Neural cell (in vitro differentiated cells): Measurements from ENCODE around the gene SLC23A3. TPM values are rescaled to one million over a fixed set of nuclear protein-coding genes. Genes with fewer than 3 reads are reported as not detected.

ENCODE experiments used
- H2AFZ ChIP-seq: fragments of 200-600, 300-800 bp; sonication (generic), shearing (Covaris generic); 2 replicates; pipeline ENCODE4 v1.6.0; 2014; ENCODE audit warnings: low read depth, mild to moderate bottlenecking, antibody characterized with exemption, low read length, moderate library complexity
- H3F3A ChIP-seq: fragments of 200-600 bp; shearing (Covaris generic); 2 replicates; pipeline ENCODE4 v1.6.1; 2016; ENCODE audit warnings: mild to moderate bottlenecking, moderate library complexity, mixed read lengths, antibody characterized with exemption, low read length; ENCODE audit not compliant: insufficient read depth, poor library complexity, severe bottlenecking
- H3K27ac ChIP-seq: fragments of 200-600, 300-800 bp; sonication (generic), shearing (Covaris generic); 2 replicates; pipeline ENCODE4 v1.5.1; 2014; ENCODE audit warnings: mild to moderate bottlenecking, low read length, moderate library complexity
- H3K27me3 ChIP-seq: fragments of 300-800, 200-600 bp; sonication (generic), shearing (Covaris generic); 2 replicates; pipeline ENCODE4 v1.6.0; 2014; ENCODE audit warnings: mild to moderate bottlenecking, low read depth, low read length, moderate library complexity; ENCODE audit not compliant: insufficient read depth
- H3K36me3 ChIP-seq: fragments of 300-800, 200-600 bp; sonication (generic), shearing (Covaris generic); 2 replicates; pipeline ENCODE4 v1.5.1; 2014; ENCODE audit warnings: mild to moderate bottlenecking, antibody characterized with exemption, low read length, moderate library complexity; ENCODE audit not compliant: insufficient read depth
- H3K4me2 ChIP-seq: fragments of 300-800, 200-600 bp; sonication (generic), shearing (Covaris generic); 2 replicates; pipeline ENCODE4 v1.6.0; 2014; ENCODE audit warnings: mild to moderate bottlenecking, low read length
- H3K4me3 ChIP-seq: fragments of 300-800, 200-600 bp; sonication (generic), shearing (Covaris generic); 2 replicates; pipeline ENCODE4 v1.5.1; 2014; ENCODE audit warnings: mild to moderate bottlenecking, low read length, moderate library complexity
- H3K79me2 ChIP-seq: fragments of 200-600 bp; shearing (Covaris generic); replicated peaks from 2 replicates; pipeline ENCODE4 v1.6.0; 2014; ENCODE audit warnings: mild to moderate bottlenecking, low read length, moderate library complexity; ENCODE audit not compliant: insufficient read depth
- H3K9ac ChIP-seq: fragments of 300-800, 200-600 bp; sonication (generic), shearing (Covaris generic); 2 replicates; pipeline ENCODE4 v1.6.1; 2016; ENCODE audit warnings: mild to moderate bottlenecking, low read length, mixed read lengths
- H3K9me2 ChIP-seq: fragments of 200-600 bp; shearing (Covaris generic); 2 replicates; pipeline ENCODE4 v1.6.1; 2016; ENCODE audit warnings: mild to moderate bottlenecking, low read length, mixed read lengths; ENCODE audit not compliant: insufficient read depth
- H3K9me3 ChIP-seq: fragments of 200-600, 300-800 bp; sonication (generic), shearing (Covaris generic); 2 replicates; pipeline ENCODE4 v1.6.1; 2016; ENCODE audit warnings: mild to moderate bottlenecking, mixed run types, low read length, moderate library complexity, mixed read lengths
- H4K20me1 ChIP-seq: fragments of 200-600 bp; shearing (Covaris generic); 2 replicates; pipeline ENCODE4 v1.6.1; 2016; ENCODE audit warnings: mild to moderate bottlenecking, mixed run types; ENCODE audit not compliant: insufficient read depth
- EP300 ChIP-seq: fragments of 450-650 bp; conservative IDR thresholded peaks from 2 replicates; pipeline ENCODE4 v1.6.1; 2014; ENCODE audit warnings: antibody characterized with exemption, mild to moderate bottlenecking, moderate library complexity; ENCODE audit not compliant: poor library complexity, severe bottlenecking
- EZH2 ChIP-seq: fragments of 200-600, 300-800 bp; shearing (Covaris generic), sonication (generic); IDR thresholded peaks from 2 replicates; pipeline ENCODE4 v1.6.1; 2014; ENCODE audit warnings: antibody characterized with exemption, low read length, borderline replicate concordance, mild to moderate bottlenecking; ENCODE audit not compliant: insufficient read depth, poor library complexity, severe bottlenecking
- MXI1 ChIP-seq: fragments of 450-650 bp; conservative IDR thresholded peaks from 2 replicates; pipeline ENCODE4 v1.6.1; 2014; ENCODE audit warnings: antibody characterized with exemption, mild to moderate bottlenecking; ENCODE audit not compliant: poor library complexity, severe bottlenecking
- POLR2AphosphoS5 ChIP-seq: IDR thresholded peaks from 2 replicates; pipeline ENCODE4 v1.6.1; 2012
- RAD21 ChIP-seq: fragments of 450-650 bp; conservative IDR thresholded peaks from 2 replicates; pipeline ENCODE4 v1.6.1; 2014; ENCODE audit warnings: antibody characterized with exemption, mild to moderate bottlenecking, moderate library complexity
- SMC3 ChIP-seq: fragments of 450-650 bp; conservative IDR thresholded peaks from 2 replicates; pipeline ENCODE4 v1.6.1; 2014; ENCODE audit warnings: antibody characterized with exemption, mild to moderate bottlenecking, moderate library complexity; ENCODE audit not compliant: poor library complexity
- TAF1 ChIP-seq: IDR thresholded peaks from 2 replicates; pipeline ENCODE4 v1.6.1; 2012; ENCODE audit warnings: low read depth
- polyA plus RNA-seq: library from polyadenylated mRNA; depleted of rRNA; stranded (reverse); fragments of >200 nt; gene quantifications from 2 replicates; pipeline ENCODE4 v1.2.3, GENCODE V29; 2014
- TF ChIP-seq, protein P1 (sequence below): IDR thresholded peaks from 2 replicates; pipeline ENCODE4 v1.6.1; 2012; ENCODE audit warnings: borderline replicate concordance
- TF ChIP-seq, protein P2 (sequence below): fragments of 450-650 bp; IDR thresholded peaks from 2 replicates; pipeline ENCODE4 v1.5.1; 2014; ENCODE audit warnings: antibody characterized with exemption, mild to moderate bottlenecking, moderate library complexity; ENCODE audit not compliant: poor library complexity, severe bottlenecking

SLC23A3 gene
- polyA plus RNA-seq, 1 donor from 2014 or later, result 0.28 TPM

DNA sequence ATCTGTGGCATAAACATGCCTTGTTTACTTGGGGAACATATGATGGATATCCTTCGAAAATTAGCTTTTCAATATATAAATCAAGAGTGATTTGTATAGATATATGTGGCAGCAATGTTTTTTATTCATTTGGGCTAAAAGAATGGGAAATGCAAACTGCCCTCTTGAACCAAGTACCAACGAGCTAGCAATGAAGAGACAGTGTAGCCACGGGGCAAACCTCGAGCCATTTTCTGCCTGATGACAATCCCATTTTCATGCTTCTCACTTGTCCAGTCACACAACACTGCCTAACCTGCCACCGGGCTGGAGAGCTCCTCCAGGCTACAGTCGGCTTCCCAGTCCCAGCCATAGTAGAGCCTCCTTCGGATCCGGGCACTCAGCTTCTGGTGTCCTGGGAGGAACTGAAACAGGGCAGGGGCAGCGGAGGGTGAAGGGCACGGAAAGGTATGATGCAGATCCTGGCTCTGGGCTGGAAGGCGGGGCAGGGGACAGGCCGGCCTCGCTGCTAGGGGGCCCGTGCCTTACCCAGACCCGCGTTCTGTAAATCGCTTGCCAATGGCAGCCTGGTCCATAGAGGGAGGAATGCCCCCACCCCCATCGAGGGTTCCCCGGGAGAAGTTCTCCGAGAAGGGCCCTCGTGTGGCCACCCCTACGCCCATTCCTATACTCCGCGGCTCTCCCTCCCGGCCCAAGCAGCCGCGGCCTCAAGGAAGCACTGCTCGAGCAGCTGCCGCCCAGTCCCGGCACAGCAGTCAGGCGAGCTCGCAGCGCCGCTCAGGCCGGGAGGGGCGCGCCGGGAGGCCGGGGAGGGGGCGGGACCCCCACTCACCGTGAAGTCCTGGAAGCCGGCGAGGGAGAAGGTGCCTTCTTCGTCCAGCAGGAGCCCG lies 6.3 kb upstream of the SLC23A3 start:
- Histone ChIP-seq H3K27me3 (no peaks in the 10 kb centered on the region), H2AFZ (peak overlapping the region; percentile 69), H3K4me2 (peak overlapping the region; percentile 93), H3K9me3 (no peaks in the 10 kb centered on the region), H3K36me3 (peaks cover 6% of the 10 kb centered on the region), H3K27ac (peak overlapping the region; percentile 81), H3K9me2 (no peaks in the 10 kb centered on the region), H3K4me3 (peak overlapping the region; percentile 96), H3K9ac (peak overlapping the region; percentile 90), H4K20me1 (no peaks in the 10 kb centered on the region), H3K79me2 (peaks cover 18% of the 10 kb centered on the region), H3F3A (peaks cover 3% of the 10 kb centered on the region)
- TF ChIP-seq RAD21 (no peak), TAF1 (no peak), EP300 (no peak), SMC3 (no peak), EZH2 (no peak), MXI1 (no peak), POLR2AphosphoS5 (no peak)
- TF ChIP-seq, protein P1, sequence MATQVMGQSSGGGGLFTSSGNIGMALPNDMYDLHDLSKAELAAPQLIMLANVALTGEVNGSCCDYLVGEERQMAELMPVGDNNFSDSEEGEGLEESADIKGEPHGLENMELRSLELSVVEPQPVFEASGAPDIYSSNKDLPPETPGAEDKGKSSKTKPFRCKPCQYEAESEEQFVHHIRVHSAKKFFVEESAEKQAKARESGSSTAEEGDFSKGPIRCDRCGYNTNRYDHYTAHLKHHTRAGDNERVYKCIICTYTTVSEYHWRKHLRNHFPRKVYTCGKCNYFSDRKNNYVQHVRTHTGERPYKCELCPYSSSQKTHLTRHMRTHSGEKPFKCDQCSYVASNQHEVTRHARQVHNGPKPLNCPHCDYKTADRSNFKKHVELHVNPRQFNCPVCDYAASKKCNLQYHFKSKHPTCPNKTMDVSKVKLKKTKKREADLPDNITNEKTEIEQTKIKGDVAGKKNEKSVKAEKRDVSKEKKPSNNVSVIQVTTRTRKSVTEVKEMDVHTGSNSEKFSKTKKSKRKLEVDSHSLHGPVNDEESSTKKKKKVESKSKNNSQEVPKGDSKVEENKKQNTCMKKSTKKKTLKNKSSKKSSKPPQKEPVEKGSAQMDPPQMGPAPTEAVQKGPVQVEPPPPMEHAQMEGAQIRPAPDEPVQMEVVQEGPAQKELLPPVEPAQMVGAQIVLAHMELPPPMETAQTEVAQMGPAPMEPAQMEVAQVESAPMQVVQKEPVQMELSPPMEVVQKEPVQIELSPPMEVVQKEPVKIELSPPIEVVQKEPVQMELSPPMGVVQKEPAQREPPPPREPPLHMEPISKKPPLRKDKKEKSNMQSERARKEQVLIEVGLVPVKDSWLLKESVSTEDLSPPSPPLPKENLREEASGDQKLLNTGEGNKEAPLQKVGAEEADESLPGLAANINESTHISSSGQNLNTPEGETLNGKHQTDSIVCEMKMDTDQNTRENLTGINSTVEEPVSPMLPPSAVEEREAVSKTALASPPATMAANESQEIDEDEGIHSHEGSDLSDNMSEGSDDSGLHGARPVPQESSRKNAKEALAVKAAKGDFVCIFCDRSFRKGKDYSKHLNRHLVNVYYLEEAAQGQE, result no peak
- TF ChIP-seq, protein P2, sequence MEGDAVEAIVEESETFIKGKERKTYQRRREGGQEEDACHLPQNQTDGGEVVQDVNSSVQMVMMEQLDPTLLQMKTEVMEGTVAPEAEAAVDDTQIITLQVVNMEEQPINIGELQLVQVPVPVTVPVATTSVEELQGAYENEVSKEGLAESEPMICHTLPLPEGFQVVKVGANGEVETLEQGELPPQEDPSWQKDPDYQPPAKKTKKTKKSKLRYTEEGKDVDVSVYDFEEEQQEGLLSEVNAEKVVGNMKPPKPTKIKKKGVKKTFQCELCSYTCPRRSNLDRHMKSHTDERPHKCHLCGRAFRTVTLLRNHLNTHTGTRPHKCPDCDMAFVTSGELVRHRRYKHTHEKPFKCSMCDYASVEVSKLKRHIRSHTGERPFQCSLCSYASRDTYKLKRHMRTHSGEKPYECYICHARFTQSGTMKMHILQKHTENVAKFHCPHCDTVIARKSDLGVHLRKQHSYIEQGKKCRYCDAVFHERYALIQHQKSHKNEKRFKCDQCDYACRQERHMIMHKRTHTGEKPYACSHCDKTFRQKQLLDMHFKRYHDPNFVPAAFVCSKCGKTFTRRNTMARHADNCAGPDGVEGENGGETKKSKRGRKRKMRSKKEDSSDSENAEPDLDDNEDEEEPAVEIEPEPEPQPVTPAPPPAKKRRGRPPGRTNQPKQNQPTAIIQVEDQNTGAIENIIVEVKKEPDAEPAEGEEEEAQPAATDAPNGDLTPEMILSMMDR, result no peak

DNA sequence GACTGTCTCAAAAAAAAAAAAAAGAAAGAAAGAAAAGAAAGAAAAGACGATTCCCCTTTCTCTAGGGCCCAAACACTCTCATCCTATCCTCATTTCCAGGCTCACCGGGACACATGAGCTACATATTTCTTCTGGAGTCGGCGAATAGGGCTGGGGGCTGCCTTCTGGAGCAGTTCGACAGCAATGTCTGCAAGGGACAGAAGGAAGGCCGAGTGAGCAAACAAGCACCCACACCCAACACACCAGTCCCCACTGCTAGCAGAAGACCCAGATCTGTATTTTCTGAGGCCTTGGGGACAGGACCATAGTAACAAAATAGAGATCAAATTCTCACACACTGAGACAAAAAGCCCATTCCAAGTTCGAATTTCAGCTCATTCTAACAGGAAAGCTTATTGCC lies 5.7 kb upstream of the SLC23A3 start:
- Histone ChIP-seq H3K9ac (peak overlapping the region; percentile 90), H4K20me1 (no peaks in the 10 kb centered on the region), H3K9me3 (no peaks in the 10 kb centered on the region), H3K4me3 (peak overlapping the region; percentile 96), H3K79me2 (peaks cover 18% of the 10 kb centered on the region), H3K36me3 (peaks cover 5% of the 10 kb centered on the region), H2AFZ (no peak overlapping the region), H3K27ac (peak overlapping the region; percentile 81), H3K4me2 (peak overlapping the region; percentile 93), H3K27me3 (no peaks in the 10 kb centered on the region), H3F3A (peaks cover 3% of the 10 kb centered on the region), H3K9me2 (no peaks in the 10 kb centered on the region)
- TF ChIP-seq, protein P2, result no peak
- TF ChIP-seq MXI1 (no peak), EP300 (no peak), RAD21 (no peak), POLR2AphosphoS5 (no peak), SMC3 (no peak), TAF1 (no peak), EZH2 (no peak)
- TF ChIP-seq, protein P1, result no peak
